GM06990 (cell line): ENCODE data around the gene GPATCH2.

Experiments used
- DNase-seq: peaks from one replicate; pipeline ENCODE4 v3.0.0-alpha.2; 2011; ENCODE audit not compliant: insufficient read length; ENCODE audit errors: extremely low read depth
- H3K27me3 ChIP-seq: replicated peaks from 2 replicates; pipeline ENCODE4 v1.6.0; 2011; ENCODE audit warnings: low read length; ENCODE audit not compliant: control insufficient read depth, insufficient read depth
- H3K36me3 ChIP-seq: 2 replicates; pipeline ENCODE4 v1.5.1; 2011; ENCODE audit warnings: low read length; ENCODE audit not compliant: control insufficient read depth, insufficient read depth
- H3K4me3 ChIP-seq: replicated peaks from 2 replicates; pipeline ENCODE4 v1.5.1; 2011; ENCODE audit warnings: low read depth, mild to moderate bottlenecking, control low read depth, low read length
- TF ChIP-seq, protein P1 (sequence below): IDR thresholded peaks from 2 replicates; pipeline ENCODE4 v1.5.1; 2011; ENCODE audit warnings: low read length, control low read depth, mild to moderate bottlenecking, inconsistent platforms; ENCODE audit not compliant: insufficient read depth, poor library complexity, severe bottlenecking

Gene GPATCH2

DNA sequence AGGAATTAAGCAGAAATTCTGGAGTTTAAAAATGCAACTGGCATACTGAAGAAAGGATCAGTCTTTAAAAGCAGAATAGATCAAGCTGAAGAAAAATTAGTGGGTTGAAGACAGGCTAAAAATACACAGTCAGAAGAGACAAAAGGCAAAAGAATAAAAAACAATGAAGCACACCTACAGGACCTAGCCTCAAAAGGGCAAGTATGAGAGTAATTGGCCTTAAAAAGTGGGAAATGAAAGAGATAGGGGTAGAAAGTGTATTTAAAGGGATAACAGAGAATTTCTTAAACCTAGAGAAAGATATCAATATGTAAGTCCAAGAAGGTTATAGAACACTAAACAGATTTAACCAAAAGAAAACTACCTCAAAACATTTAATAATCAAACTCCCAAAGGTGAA is 152.4 kb downstream of the GPATCH2 start:
- Histone ChIP-seq H3K36me3 (no peaks in the 10 kb centered on the region; the same call in 1 of the 2 replicates), H3K4me3 (no peak overlapping the region), H3K27me3 (no peaks in the 10 kb centered on the region)
- TF ChIP-seq, protein P1, sequence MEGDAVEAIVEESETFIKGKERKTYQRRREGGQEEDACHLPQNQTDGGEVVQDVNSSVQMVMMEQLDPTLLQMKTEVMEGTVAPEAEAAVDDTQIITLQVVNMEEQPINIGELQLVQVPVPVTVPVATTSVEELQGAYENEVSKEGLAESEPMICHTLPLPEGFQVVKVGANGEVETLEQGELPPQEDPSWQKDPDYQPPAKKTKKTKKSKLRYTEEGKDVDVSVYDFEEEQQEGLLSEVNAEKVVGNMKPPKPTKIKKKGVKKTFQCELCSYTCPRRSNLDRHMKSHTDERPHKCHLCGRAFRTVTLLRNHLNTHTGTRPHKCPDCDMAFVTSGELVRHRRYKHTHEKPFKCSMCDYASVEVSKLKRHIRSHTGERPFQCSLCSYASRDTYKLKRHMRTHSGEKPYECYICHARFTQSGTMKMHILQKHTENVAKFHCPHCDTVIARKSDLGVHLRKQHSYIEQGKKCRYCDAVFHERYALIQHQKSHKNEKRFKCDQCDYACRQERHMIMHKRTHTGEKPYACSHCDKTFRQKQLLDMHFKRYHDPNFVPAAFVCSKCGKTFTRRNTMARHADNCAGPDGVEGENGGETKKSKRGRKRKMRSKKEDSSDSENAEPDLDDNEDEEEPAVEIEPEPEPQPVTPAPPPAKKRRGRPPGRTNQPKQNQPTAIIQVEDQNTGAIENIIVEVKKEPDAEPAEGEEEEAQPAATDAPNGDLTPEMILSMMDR, result no peak
- no peak for DNase-seq

DNA sequence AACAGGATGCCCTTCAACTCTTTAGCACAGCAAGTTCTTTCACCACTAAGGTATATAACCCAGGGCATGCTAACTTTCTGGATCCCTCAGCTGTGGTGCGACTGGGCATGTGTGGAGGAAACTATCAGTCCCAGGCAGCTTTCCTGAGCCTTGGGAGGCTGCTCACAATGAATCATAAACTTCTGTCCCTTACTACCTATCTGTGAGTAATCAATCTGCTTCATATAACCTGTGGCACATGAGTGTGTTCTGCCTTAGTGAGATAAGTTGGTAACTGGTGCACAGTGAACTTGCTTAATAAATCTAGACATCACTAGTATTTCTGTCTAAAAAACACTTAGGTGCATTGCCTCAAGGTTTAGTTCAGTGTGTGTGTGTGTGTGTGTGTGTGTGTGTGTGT is 158.0 kb downstream of the GPATCH2 start:
- no peak for DNase-seq
- Histone ChIP-seq H3K36me3 (no peaks in the 10 kb centered on the region; the same call in 1 of the 2 replicates), H3K4me3 (no peak overlapping the region), H3K27me3 (no peaks in the 10 kb centered on the region)
- TF ChIP-seq, protein P1, result no peak

DNA sequence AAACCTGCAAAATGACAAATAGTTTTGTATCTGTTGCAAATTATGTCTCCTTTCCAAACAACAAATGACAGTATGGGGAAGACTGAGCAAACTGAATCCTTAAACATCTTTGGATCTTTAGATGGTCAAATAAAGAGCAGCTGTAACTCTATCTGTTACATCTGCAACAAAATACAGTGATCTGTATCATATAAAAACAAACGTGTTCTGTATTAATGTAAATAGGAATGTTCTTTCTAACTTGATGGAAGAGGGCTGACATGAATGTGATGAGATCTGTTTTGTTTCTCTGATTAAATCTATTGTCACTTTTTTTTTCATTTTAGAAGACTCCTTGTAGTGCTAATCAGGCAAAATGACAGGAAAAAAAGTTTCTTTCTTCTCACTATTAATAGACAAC is 159.5 kb downstream of the GPATCH2 start:
- TF ChIP-seq, protein P1, result no peak

DNA sequence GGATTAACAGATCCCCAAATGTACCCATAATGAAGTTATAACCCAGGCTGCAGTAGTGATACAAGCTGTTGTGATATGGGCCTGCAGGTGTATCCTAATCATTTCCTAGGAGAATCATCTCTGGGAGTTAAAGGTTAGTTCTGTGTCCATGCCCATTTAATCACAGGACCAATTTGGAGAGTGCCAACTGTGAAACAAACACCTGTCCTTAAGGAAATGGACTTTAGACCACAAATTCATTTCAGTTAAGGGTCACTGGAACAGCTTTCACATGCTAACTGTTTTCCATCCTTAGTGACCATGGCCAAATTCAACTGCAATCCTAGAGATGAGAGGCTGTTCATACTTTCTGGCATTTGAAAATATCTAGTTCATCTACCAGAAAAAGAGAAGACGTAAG is 160.9 kb downstream of the GPATCH2 start:
- Histone ChIP-seq H3K4me3 (no peak overlapping the region), H3K27me3 (no peaks in the 10 kb centered on the region), H3K36me3 (no peaks in the 10 kb centered on the region)
- DNase-seq, result no peak
- TF ChIP-seq, protein P1, result no peak

More for the DNA sequence above, 159.5 kb downstream of the GPATCH2 start:
- H3K4me3 ChIP-seq, result no peak overlapping the region
- H3K36me3 ChIP-seq, result no peaks in the 10 kb centered on the region
- DNase-seq, result no peak
- no peaks in the 10 kb centered on the region for H3K27me3 ChIP-seq

DNA sequence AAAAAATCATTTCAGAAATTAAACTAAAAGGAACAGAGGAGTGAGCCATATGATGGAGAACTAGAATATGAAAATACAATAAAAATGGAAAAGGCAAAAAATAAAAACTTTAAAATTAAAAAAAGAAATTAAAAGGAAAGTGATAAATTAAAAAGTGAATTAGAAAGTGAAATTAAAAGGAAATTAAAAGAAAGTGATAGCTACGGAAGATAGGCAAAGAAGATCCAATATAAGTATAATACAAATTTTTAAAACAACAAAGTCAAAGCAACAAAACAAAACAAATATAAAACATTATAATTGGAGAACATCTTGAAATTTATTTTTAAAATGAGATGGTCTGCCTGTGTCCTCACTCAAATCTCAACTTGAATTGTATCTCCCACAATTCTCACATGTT is 165.8 kb downstream of the GPATCH2 start:
- no peaks in the 10 kb centered on the region for H3K27me3 ChIP-seq
- no peak overlapping the region for H3K4me3 ChIP-seq
- no peaks in the 10 kb centered on the region for H3K36me3 ChIP-seq
- no peak for DNase-seq
- TF ChIP-seq, protein P1, result no peak

DNA sequence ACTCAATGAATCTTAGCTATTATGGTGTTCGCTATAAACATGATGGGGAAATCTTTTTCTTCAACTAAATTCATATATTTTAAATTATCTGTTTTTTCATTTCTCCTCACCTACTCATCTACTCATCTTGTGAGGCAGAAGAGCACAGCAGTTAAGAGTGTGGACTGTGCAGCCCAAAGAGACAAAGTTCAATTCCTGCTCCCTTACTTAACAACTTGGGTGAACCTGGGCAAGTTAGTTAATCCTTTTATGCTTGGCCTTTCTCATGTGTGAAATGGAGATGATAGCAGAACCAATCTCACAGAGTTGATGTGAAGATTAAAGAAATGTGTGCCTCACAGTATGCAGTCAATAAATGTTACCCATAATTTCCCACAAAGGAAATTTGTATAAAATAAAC is 168.2 kb downstream of the GPATCH2 start:
- TF ChIP-seq, protein P1, result no peak
- no peak for DNase-seq

More for the DNA sequence above, 168.2 kb downstream of the GPATCH2 start:
- H3K36me3 ChIP-seq, result no peaks in the 10 kb centered on the region
- no peak overlapping the region for H3K4me3 ChIP-seq
- H3K27me3 ChIP-seq, result no peaks in the 10 kb centered on the region
